CD4-positive, alpha-beta T cell treated with Interleukin-1 beta for 1 hour (primary cell): ENCODE measurements around the gene CABCOCO1.
"Not testable (repeated sequence)": the region's sequence is repeated elsewhere in the genome, so short reads cannot be mapped to it uniquely, and the experiment has no call there.

Experiments
- DNase-seq, 2 donors: peaks; one replicate each; pipeline ENCODE4 v3.0.0-alpha.2; 2020 to 2022

Gene CABCOCO1

DNA sequence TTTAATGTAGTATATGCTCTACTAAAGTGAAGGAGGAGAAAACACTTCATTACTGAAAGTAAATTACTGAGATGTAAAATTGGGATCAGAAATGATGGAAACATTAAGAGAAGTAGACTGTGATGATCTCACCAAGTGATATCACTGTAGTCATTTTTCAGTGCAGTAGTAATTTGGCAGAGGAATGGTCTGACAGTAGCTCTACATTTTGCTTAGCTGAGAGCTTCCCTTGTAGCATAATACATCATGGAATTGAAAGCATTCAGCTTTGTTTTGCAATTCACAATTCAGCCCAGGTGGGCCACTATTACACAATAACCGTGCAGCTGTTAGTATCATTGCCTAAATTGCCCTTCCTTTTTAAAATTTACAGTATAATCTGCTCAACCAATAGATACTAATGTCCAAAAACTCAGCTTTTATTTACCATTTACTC, 19.4 kb upstream of the CABCOCO1 start:
- no peak for DNase-seq

DNA sequence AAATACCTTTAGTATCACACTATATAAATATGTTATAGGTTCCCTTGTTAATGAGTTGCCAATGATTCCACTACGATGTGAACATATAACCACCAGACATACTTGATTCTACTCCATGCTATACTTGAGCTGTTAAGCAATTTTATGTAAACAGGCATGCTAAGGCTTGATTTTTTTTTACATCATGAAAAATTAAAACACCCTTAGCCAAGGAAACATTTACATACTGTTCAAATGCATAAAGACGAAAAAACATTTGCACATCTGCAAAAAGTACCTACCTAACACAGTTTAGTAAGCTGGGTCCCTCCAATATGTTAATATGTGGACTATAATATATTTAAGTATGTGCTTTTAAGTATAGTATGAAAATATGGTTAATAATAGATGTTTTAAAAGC, 9.0 kb upstream of the CABCOCO1 start:
- DNase-seq = no peak

DNA sequence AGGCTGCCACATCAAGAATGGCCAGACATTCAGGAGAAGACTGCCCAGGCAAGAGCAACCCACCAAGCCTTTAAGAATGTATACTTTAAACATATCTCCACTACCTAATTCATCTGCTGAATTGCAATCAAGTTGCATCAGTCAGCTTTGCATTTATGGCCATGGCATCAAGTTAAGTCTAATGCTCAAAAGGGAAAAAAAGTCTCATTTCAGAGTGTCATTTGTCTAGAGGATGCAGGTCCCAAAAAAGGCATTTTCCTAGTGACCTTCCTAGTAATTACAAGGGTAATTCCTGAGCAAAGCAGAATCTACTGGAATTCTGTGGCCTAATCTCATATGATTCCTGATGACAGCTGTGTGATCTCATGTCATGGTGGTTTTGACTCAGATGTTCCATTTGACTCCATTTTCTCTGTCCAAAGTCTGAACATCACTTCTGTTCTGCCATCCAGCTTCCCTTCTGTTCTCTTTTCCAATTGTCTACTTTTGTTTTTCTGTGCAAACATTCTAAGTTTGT, 7.3 kb upstream of the CABCOCO1 start:
- DNase-seq = no peak

DNA sequence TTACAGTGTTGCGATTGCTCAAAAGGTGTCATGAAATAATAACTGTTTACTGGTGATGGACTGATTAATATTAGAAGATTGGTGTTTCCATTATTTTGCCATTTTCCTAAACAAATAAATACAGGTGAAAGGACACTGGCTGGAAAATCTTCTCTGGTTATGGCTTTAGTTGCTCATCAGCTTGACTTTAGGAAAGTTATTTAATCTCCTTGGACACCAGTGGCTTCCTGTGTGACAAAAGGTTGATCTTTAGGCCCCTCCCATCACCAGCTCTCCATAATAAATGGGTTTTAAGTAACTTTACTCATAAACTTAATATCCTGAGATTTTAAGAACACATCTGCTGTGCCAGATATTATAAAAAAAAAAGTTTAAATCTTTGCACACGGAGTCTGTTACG, 737 bp downstream of the CABCOCO1 start:
- no peak for DNase-seq

DNA sequence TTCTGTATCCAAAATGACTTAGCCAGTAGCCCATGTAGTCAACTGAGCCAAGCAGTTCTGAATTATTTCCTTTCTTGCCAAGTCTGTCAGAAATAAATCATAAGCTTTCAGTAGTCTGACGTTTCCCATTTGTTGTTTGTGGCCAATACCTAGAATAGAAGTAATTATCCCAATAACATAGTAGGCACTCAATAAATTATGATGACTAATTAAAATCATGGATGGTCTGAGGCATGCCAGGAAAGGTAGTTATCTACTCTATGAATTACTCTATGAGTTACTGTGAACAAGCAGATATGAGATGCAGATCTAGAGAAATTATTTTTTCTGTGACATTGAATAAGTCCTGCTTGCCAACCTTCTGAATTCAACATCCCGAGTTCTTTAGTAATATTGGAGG, 2.3 kb downstream of the CABCOCO1 start:
- DNase-seq = no peak

DNA sequence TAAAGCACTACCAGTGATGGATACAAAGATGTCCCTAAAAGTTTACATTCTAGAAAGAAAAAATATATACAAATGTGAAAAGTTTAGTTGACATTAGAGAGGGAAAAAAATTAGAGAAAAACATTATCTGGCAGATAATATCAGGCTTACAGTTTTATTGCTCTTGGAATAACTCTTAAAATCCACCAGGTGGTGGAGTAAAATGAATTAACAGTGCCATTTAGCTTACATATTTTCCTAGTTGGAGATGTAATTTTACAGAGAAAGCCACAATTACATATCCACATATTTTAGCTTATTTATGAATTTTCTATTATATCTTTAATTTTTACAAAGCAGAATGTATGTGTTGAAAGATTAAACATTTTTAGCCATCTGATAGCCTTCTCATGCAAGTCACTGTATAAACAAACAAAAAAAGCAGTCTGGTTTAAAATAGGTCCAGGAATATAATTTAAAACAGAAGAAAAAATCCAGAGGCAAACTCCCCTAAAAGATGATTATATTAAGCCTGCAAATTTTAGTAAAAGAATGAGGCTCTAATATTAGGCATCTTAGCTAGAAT, 6.5 kb downstream of the CABCOCO1 start:
- no peak for DNase-seq

DNA sequence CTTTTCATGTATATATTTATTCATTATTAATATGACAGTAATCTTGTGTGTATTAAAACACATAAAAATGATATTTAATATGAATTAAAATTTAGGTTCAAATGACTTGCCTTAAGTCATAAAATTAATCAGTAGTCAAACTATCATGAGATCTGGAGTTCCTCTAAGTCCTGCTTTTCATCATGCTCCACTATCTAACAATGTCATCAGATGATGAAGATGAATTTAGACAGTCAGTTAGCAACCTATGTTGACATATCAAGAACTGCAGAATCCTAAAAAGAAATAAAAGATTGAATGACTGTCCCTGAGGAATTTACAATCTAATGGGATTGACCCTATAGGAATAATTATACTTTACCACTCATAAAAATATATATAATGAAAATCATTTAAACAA, 7.1 kb downstream of the CABCOCO1 start:
- no peak for DNase-seq

DNA sequence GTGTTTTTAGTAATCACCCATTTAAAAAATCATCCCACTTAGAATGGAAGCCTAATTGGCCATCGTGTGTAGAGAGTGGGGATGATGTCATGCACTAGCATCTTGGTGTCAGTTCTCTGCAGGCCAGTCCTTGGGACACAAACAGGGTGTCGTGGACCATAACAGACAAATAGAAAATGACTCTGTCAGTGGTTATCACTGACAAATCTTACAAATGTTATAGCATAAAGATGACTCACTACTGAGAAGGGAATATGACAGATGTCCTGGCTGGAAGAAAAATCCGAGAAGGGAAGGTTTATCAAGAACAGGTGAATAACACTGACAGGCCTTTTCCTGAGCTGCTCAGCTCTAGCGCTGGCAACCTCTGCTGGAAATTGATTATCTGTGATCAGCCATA, 10.6 kb downstream of the CABCOCO1 start:
- DNase-seq = no peak

DNA sequence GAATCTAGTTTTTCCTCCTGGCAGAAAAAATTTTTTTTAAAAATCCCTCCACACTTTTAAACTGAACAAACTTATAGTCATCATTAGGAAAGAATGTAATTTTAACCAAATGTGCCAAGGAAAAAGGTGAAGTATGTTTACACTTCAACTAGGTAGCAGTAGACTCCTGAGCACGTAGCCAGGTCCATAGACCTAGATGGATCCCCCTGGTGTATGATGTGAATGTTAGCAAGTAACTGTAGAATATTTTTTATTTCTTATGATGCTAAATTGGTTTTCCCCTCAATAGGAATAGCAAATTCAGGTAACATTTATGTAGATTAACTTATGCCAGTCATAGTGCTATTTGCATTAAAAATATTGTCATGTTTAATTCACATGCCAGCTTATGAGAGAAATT, 19.6 kb downstream of the CABCOCO1 start:
- DNase-seq = no peak

DNA sequence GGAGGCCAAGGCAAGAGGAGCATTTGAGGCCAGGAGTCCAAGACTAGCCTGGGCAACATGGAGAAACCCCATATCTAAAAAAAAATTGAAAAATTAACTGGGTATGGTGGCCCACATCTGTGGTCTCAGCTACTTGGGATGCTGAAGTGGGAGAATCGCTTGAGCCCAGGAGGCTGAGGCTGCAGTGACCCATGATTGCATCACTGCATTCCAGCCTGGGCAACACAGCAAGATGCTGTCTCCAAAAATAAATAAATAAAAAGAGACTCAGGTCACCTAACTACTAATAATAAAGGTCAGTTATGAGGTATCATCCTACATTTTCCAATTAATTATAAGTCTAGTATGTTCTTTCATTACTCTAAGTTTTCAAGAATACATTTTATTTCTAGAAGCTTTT, 20.6 kb downstream of the CABCOCO1 start:
- DNase-seq = no peak

DNA sequence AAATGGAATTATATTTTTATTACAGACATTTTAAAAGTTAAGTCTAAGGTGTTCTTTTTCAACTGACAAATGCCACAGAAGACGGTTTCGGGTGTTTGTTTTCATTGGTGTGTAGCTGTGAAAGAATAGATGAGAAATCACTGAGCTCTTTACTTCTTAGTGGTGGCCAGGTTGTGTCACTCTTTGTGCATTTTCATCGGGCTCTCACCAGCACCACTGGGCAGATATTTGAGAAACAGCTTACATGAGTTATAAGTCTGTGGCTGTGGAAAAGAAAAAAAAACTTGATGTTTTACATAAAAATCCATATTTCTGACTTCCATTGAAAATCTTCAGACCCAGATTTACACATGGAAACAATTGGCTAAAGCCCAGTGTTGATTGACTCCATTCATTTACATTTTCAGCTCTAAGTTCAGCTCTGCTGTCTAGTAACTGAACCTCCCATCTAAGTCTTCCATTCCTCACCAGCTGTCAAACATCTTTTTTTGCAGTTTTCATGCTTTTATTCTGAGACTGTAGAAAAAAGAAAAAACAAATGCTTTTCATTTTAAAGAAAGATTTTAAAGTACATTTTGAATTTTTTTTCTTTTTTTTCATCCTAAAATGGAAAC, 22.3 kb downstream of the CABCOCO1 start:
- no peak for DNase-seq

DNA sequence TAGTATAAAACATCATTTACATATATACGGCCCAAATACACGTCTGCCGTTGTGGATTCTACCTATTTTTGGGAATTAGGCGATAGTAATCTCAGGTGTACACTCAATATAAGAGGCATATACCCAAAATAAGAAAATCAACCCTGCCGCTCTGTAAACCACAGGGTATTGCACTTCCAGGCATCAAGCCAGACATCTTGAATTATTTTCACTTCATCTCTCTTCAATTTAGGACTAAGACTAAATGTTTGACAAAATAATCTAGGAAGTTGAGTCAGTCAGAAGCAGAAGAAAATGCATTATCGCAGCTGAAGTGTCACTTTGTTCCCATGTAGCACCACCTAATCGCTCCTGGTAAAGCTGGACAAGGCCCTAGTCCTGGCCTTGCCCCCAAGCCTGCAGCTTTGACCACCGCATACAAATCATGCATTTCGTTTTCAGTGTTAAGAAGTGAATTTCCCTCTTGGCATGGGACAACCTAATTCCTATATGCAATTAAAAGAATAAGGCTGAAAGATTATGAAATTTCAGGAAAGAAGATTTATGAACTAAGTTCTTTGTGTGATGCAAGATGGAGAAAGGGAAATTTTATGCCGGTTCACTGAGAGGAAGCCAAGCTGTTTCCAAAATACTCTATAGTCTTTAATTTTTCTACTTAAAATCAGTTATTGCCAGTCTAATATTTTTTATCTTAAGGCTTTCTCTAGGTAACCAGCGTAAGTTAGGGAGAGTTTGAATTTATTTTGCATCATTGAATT, 26.0 kb downstream of the CABCOCO1 start:
- no peak for DNase-seq

DNA sequence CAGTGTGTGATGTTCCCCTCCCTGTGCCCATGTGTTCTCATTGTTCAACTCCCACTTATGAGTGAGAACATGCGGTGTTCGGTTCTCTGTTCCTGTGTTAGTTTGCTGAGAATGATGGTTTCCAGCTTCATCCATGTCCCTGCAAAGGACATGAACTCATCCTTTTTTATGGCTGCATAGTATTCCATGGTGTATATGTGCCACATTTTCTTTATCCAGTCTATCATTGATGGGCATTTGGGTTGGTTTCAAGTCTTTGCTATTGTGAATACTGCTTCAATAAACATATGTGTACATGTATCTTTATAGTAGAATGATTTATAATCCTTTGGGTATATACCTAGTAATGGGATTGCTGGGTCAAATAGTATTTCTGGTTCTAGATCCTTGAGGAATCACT, 28.9 kb downstream of the CABCOCO1 start:
- not testable (repeated sequence) for DNase-seq

DNA sequence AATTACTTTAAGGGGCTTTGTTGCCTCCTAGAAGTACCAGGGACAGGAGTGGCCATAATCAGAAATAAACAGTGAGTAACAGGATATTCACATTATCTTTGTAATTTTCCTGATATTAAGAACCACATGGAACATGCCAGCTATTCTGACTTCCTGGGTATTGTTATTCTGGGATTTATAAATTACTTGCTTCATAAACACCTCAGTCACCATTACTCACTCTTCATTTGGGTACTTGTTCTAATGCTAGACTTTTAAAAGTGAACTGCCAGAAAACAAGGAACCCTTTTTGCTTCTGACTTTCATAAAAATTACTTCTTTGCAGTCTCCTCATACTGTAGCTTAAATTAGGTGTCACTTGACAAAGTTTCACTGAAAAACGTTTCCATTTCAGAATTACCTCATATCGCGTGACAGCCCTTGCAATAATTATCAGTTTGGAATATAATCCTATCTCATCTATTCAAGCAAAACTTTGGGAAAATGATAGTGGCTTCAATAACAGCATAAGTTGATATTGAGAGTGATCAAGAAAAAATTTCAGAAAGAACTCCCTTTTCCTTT, 29.8 kb downstream of the CABCOCO1 start:
- DNase-seq = no peak

DNA sequence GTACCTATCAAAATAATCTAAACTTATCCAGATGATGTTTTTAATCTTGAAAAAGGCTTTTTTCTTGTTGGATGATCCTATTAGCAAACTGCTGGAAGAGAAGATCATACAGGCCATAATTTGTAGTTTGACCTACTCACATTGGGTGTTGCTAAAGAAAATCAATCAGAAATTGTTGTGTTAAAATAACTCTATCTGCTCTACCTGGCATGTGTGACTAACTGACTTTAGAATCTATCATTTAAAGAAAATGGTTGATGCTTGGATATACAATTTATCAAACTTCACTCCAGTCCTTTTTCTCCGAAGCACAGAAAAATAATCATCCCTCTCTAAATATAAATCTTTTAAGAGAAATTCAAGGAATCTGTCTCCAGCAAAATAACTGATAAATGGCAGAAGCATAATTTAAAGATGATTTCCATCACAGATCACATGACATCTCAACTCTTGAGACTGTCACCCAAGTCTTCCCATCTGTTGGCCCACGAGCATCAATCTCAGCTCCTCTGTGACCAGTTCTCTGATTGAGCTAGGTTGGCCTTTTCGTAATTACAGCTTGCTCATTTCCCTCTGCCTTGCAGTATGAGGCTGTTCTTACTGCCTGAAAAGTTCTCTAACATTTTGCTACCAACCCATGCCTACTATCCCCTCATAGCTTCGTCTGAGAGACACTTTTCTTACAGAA, 36.4 kb downstream of the CABCOCO1 start:
- DNase-seq = no peak

DNA sequence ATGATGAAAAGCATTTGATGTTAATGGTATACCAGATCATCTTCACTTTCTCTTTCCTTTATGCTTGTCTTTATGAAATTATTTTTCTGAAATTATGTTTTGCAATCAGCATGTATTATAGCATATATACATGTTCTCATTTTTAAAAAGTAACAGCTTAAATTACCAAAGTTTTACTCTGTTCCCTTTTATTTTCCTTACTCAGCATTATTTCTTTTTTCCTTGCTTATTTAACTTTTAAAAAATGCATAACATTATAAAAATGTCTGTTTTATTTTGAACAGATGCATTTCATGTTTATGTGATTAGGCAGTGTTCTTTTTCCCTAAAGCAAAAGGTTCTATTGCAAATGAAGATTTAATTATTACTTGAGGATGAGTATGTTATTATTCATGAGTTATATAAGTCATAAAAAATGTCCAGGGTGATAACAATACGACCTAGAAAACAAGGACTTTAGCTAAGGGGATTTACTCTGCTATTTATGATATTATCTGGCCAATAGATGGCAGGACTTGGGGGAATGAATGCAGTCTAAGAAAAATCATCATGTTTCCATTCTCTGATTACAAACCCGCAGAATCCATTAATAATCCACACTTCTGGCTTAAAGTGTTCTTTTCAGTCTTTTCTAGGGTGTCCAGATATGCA, 38.5 kb downstream of the CABCOCO1 start:
- no peak for DNase-seq

DNA sequence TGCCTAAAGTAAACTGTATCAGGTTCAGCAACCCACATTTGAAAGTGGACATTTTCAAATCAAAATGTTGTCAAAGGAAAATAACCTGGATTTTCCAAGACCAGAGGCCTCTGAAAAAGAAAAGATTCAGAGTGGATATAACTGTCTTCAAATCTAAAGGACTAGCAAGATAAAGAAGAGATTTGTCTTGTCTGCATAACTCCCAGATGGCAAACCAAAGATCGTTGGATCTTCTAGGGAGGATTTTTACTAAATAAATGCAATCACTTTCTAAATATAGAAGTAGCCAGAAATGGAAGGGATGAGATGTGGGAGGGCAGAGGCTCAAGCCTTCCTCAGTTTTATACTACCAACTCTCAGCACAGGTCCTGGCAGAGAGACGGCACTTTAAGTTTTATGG, 39.0 kb downstream of the CABCOCO1 start:
- DNase-seq = no peak

DNA sequence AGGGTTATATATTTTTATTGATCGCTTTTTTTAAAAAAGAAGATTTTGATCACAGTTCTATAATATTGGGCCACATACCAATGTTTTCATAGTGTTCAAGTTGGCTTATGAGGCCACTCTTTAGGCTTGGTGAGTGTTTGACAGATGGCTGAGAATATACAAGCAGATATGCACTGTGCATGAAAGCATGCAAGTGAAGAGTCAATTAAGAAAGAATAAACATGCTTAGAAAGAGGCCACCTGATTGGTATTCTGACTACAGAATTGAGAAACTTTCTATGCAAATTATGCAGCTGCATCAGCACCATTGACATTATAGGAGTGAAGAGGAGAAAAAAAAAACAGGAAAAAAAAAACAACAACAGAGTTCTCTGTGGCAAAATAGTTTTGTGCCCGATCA, 39.9 kb downstream of the CABCOCO1 start:
- DNase-seq = no peak

DNA sequence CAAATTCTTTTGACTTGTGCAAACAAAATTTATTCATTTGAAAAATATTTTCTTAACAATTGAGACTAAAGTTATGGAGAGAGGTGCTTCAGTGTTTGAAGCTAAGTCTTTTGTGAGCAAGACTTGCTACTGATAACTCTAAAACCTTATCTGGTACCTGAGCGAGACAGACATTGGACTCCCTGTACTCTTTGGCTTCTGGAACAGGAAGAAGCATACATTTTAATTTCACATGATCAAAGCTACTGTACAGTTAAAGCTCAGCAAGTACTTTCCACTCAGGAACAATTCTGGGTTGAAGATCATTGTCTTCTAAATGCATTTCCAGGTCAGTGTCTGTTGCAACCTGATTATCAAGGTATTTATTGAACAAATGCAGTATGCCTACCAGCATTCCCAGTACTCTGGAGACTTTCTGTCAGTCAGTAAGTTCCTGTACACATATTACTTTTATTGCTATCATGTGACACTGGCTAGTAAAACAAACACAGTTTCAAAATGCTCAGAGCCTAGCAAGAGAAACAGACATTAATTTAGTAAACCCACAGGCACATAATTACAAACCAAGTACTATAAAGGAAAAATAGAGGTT, 42.4 kb downstream of the CABCOCO1 start:
- DNase-seq = no peak

DNA sequence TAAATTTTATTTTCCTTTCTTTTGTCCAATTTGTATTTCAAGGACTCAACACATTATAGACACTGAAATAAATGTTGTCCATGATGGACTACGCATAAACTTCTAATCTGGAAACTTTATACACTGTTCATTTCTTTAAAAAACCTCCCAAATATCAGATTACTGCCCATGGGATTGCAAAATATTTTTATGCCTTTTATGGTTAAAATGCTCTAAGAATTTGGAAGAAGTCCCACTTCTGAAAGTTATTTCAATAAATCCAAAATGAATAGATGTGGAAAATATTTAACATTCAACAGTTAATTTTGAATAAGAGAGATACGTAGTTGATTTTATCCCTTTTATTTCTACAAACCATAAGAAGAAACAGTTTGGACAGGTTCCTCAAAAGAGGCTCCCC, 46.1 kb downstream of the CABCOCO1 start:
- DNase-seq = no peak

DNA sequence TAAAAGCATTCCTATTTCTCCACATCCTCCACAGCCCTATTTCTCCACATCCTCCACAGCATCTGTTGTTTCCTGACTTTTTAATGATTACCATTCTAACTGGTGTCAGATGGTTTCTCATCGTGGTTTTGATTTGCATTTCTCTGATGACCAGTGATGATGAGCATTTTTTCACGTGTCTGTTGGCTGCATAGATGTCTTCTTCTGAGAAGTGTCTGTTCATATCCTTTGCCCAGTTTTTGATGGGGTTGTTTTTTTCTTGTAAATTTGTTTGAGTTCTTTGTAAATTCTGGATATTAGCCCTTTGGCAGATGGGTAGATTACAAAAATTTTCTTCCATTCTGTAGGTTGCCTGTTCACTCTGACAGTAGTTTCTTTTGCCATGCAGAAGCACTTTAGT, 49.4 kb downstream of the CABCOCO1 start:
- DNase-seq = not testable (repeated sequence)

DNA sequence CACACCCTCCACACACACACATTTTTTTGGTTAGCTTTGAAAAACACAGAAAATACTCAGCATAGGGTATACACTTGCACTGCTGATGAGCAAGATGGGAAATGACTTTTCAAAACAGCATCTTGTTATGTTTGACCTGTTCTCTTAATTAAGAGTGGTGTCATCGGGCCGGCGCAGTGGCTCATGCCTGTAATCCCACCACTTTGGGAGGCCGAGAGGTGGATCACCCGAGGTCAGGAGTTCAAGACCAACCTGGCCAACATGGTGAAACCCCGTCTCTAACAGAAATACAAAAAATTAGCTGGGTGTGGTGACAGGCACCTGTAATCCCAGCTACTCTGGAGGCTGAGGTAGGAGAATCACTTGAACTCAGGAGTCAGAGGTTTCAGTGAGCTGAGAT, 56.7 kb downstream of the CABCOCO1 start:
- not testable (repeated sequence) for DNase-seq
